GM12872 (cell line): Measurements from ENCODE around the gene ZFP90.

Source experiments
- TF ChIP-seq, protein P1 (sequence below): IDR thresholded peaks from 3 replicates; pipeline ENCODE4 v1.5.1; 2011; ENCODE audit warnings: low read depth, mild to moderate bottlenecking, low read length, moderate library complexity; ENCODE audit not compliant: insufficient read depth

Gene ZFP90

DNA sequence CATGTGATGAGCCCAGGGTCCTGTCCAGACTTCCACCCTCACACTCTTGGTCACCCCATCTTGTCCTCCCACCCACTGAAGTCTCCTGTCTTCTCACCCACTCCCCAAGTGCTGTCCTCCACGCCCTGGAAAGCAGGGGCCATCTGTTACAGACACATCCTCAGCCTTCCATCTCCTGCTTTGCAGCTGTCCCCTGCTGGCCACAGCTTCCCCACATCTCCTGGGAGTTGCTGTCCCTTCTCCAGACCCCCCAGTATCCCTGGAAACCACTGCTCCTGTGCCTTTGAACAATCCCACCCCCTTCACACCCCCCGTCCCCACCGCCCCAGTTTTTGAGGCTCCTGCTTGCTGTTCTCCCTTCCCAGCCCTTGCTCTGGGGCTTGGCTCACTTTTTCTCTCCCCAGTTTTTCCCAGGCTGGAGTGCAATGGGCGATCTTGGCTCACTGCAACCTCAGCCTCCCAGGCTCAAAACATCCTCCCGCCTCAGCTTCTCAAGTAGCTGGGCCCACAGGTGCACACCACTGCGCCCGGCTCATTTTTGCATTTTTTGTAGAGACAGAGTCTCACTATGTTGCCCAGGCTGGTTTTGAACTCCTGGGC is 30.4 kb upstream of the ZFP90 start:
- TF ChIP-seq, protein P1, sequence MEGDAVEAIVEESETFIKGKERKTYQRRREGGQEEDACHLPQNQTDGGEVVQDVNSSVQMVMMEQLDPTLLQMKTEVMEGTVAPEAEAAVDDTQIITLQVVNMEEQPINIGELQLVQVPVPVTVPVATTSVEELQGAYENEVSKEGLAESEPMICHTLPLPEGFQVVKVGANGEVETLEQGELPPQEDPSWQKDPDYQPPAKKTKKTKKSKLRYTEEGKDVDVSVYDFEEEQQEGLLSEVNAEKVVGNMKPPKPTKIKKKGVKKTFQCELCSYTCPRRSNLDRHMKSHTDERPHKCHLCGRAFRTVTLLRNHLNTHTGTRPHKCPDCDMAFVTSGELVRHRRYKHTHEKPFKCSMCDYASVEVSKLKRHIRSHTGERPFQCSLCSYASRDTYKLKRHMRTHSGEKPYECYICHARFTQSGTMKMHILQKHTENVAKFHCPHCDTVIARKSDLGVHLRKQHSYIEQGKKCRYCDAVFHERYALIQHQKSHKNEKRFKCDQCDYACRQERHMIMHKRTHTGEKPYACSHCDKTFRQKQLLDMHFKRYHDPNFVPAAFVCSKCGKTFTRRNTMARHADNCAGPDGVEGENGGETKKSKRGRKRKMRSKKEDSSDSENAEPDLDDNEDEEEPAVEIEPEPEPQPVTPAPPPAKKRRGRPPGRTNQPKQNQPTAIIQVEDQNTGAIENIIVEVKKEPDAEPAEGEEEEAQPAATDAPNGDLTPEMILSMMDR, result no peak

DNA sequence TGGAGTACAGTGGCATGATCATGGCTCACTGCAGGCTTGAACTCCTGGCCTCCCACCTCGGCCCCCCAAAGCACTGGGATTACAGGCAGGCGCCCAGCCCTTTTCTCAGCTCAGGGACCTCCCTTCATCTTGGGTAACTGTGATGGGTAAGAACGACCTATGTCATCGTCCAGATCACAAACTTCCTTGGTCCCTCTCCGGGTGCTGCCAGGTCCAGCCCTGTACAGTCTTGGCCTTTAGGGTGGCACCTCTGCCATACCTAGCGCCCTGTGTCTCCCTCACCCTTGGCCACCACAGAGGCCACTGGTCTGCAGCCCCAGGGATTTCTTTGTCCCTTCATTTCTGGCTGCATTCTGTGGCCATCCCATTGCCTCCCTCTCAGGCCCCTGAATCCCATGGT is 29.7 kb upstream of the ZFP90 start:
- TF ChIP-seq, protein P1, result no peak

DNA sequence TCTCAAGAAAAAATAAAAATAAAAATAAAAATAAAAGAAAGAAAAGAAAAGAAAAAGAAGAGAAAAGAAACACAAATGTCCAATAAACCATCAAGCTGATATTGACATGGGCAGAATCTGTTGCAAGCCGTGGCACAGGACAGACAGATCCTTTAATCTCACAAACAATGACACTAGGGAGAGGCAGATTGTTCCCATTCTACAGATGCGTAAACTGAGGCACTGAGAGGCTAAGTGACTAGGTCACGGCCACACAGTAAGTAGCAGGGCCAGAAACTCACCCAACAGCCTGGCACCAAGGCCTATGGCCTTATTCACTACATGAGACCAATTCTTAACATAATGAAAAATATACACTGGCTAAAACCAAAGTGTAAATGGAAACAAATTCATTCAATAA is 28.3 kb upstream of the ZFP90 start:
- TF ChIP-seq, protein P1, result no peak

DNA sequence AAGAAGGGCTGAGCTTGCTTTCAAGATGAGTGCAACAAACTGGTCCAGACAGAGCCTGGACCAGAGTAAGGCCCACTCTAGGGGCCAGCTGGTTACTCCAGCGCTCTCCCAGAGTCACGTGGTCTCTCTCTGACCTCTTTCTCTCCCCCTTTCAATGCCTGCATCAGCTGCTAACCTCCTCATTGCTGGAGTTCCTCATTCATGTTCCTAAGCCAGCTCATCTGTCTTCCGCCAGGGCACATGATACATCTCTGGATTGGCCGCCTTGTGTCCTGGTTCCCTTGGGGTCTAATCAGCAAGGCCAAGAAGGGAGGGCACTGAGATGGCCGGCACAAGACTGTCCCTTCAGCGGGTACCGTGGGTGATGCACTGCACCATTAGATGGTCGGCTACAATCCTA is 26.9 kb upstream of the ZFP90 start:
- TF ChIP-seq, protein P1, result no peak

DNA sequence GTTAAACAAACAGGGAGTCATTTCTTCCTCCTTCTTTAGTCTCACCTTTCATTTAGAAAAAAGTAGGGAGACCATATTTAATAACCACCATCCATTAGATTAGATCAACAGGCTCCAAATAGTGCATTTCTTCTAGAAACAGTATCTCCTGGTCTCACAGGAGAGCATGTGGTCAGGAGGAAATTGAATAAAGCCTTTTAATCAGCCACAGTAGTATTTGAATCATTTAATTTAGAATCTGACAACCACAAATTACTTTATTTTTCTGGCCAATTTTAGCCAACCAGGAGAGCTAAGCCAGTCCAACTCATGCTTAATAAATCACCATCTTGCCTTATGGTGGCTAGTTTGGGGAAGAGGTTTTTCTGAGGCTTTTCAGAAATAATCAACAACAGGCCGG is 26.3 kb upstream of the ZFP90 start:
- TF ChIP-seq, protein P1, result no peak

DNA sequence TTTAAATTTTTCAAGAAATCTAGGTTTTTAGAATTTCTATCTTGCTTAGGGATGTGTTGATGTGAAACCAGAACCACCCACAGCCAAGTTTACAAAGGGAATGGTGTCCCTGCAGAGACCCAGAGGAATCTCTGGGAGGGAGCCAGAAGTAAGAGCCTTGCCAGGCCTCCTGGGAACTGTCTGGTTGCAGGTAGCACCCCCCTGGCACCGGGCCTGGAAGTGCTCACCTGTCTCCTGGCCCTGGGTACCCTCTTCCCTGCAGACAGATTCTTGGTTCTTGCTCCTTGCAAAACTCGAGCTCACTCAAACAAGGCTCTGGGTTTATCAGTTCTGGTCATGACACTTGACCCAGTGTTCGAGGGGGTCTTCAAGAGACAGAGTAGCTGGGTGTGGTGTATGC is 24.6 kb upstream of the ZFP90 start:
- TF ChIP-seq, protein P1, result no peak

DNA sequence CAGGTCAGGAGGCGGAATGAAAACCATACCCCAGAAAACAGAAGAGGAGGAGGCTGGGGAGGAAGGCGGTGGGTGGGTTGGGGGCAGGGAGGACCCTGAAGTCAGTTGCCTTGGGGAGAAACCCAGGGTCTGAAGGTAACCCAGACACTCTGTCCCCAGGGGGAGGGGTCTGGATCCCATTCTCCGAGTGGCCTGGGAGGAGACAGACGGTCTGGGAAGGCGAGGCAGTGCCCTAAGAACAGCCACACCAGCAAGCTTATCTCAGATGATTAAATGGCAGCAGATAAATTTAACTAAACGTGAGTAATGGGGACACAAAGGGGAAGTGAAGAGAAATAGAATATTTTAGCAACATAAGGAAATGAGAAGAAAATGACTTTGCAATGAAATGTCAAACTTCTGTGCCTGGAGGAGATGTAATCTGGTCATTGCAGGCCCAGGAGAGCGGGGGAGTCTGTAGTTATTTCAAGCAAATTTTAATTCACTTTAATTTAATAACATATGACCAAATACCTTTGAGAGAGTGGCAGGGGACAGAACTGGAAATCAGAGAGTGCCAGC is 21.4 kb upstream of the ZFP90 start:
- TF ChIP-seq, protein P1, result no peak
